ENCODE measurements around the gene AMBP.

Gene AMBP

DNA sequence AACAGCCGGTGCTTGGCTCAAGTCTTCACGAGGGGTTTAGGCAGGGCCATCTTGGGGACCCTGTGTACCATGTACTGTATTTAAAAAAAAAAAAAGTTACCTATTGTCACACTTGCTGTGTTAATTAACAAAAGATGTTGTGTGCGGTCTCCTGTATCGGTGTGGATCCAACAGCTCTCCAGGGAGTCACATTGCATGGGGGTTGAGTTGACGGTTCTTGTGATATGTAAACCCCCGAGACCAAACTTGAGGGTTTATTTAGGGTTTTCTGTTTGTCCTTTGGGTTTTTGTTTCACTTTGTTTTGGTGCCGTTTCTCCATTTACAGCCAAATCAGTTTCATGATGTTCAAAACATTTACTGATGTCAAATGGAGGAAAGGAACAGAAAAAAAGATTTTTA lies 22.2 kb downstream of the AMBP start:
- TF ChIP-seq, protein P1, sequence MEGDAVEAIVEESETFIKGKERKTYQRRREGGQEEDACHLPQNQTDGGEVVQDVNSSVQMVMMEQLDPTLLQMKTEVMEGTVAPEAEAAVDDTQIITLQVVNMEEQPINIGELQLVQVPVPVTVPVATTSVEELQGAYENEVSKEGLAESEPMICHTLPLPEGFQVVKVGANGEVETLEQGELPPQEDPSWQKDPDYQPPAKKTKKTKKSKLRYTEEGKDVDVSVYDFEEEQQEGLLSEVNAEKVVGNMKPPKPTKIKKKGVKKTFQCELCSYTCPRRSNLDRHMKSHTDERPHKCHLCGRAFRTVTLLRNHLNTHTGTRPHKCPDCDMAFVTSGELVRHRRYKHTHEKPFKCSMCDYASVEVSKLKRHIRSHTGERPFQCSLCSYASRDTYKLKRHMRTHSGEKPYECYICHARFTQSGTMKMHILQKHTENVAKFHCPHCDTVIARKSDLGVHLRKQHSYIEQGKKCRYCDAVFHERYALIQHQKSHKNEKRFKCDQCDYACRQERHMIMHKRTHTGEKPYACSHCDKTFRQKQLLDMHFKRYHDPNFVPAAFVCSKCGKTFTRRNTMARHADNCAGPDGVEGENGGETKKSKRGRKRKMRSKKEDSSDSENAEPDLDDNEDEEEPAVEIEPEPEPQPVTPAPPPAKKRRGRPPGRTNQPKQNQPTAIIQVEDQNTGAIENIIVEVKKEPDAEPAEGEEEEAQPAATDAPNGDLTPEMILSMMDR (conservative IDR thresholded peaks at IDR 0.05; ENCODE audit: low read depth, low read length) = no peak
- no peak overlapping the region for H3K4me3 ChIP-seq (ENCODE audit: low read depth, low read length)
- no peak for DNase-seq (ENCODE audit: low read depth)

DNA sequence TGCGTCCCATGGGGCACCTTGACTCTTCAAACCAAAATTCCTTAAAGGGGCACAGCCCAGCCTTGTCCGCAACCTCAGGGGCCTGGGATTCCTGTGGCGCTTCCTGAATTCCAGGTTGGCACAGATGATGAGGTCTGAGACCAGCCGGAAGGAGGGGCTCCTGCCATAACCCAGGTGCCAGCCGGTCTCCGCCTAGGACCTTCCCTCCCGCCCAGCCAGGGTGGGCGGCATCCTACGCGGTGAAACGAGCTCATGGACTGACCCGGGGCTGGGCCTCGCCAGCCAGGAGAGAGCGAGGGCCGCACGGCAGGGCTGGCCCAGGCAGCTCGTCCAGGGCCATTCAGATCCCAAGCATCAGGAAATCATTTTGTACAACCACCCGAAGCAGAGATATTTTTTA lies 23.0 kb downstream of the AMBP start:
- TF ChIP-seq, protein P1 (conservative IDR thresholded peaks at IDR 0.05; ENCODE audit: low read depth, low read length) = no peak
- DNase-seq (ENCODE audit: low read depth) = no peak
- no peak overlapping the region for H3K4me3 ChIP-seq (ENCODE audit: low read depth, low read length)

DNA sequence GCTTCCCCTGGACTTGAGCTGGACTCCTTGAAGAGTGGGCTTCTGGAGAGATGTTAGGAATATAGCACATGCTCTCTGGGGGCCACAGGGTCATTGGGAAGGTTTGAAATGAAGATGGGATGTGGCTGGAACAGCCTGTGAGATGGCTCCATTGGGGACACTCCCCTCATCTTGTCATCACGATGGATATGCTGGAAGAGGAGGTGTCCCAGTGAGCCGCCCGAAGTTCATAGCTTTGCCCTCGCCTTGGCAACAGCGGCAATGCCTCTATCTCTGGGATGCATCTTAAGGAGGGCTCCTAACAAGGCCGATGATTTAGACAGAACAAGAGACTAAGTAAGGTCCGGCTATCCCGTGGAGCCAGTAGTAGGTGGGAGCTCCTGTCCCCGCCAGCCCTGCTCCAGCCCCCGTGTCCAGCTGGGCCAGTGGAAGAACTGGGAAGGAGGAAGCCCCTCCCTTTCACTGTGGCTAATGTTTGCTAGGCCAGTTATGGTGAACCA lies 23.9 kb downstream of the AMBP start:
- TF ChIP-seq, protein P1 (conservative IDR thresholded peaks at IDR 0.05; ENCODE audit: low read depth, low read length) = no peak
- no peak for DNase-seq (ENCODE audit: low read depth)
- no peak overlapping the region for H3K4me3 ChIP-seq (ENCODE audit: low read depth, low read length)

DNA sequence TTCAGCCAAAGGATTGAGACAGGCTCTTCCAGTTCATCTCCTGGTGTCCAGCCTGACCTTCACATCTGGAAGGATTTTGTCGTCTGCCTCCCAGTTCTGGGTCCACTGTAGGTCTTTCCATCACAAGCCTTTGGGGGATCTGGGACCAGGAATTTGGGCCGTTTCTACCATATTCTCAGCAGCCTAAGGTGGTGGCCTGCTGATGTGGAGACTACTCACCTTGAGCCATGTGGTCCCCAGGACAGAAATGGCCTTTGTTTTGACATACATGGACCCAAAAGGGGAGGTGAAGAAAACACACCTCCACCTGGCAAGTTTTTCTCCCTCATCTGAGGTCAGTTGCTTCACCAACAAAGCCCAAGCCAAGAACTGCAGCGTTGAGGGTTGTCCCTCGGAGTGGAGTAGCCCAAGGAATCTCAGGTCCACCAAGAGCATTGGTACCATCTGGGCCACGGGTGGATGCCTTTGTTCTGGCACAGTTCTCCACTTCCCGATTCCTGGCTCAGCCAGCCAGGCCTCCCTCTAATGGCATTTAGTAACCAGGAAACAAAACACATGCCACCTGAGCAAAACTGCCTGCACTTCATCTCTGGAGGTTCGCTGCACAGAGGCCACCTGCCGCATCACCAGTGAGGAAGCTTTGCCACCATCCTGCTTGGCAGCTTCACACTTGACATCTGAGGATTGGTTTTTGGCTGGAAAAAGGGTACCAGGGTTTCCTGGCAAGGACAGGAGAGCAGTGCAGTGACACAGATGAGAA lies 24.7 kb downstream of the AMBP start:
- DNase-seq (ENCODE audit: low read depth) = no peak
- no peak overlapping the region for H3K4me3 ChIP-seq (ENCODE audit: low read depth, low read length)
- TF ChIP-seq, protein P1 (conservative IDR thresholded peaks at IDR 0.05; ENCODE audit: low read depth, low read length) = no peak

- no peak for DNase-seq (ENCODE audit: low read depth)
- no peak overlapping the region for H3K4me3 ChIP-seq (ENCODE audit: low read depth, low read length)
- TF ChIP-seq, protein P1 (conservative IDR thresholded peaks at IDR 0.05; ENCODE audit: low read depth, low read length) = no peak
Measured at GRCh38 chr9:114051706-114052105, 26.4 kb downstream of the AMBP start.

DNA sequence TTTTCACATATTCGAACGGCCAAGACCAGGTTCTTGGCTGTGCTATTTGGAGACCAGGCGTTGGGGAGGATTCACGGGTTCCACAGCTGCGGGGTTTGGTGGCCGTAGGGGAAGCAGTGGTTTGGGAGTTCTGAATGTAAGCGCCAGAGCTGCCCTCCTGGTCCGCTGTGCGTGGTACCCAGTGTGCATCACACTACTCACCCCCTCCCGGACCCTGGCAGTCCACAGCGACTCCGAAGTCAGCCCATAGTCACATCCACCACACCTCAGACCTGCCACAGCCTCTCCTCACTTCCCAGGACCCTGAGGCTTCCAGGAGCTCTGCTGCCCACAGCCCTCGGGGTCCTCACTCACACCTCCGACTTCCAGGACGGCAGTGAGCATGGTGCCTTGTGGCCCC lies 26.8 kb downstream of the AMBP start:
- TF ChIP-seq, protein P1 (conservative IDR thresholded peaks at IDR 0.05; ENCODE audit: low read depth, low read length) = no peak
- no peak for DNase-seq (ENCODE audit: low read depth)

DNA sequence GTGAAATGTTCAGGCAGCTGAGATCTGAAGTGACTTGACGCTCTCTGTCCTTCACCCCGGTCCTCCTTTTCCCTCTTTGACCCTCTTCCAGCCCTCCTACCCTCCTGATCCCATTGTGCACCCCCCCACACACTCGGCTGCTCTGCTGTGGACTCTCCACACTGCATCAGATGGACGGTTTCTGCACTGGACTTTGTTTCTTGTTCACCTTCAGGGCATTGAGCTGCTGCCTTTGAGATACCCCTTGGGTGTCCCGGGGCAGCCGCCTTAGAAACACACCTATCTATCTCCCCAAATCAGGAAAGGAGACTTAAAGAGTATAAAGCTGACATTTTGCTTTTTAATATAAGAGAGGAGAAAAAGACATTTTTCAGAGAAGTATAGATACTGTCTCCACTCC lies 27.5 kb downstream of the AMBP start:
- TF ChIP-seq, protein P1 (conservative IDR thresholded peaks at IDR 0.05; ENCODE audit: low read depth, low read length) = no peak
- DNase-seq (ENCODE audit: low read depth) = no peak

More for the DNA sequence above, 26.8 kb downstream of the AMBP start:
- H3K4me3 ChIP-seq (ENCODE audit: low read depth, low read length) = no peak overlapping the region

More for the DNA sequence above, 27.5 kb downstream of the AMBP start:
- H3K4me3 ChIP-seq (ENCODE audit: low read depth, low read length) = no peak overlapping the region
